Bronchial epithelial cell (primary cell): Measurements from ENCODE around the gene GABARAPL1. TPM values are rescaled to one million over a fixed set of nuclear protein-coding genes. Genes with fewer than 3 reads are reported as not detected.

Source experiments
- DNase-seq: peaks from one replicate; pipeline ENCODE4 v3.0.0-alpha.2; 2010; ENCODE audit warnings: low read depth
- FAIRE-seq: peaks from 2 replicates; lab custom pipeline; 2011; peaks lifted over from hg19 to GRCh38; lab: Jason Lieb, UNC
- H3K27me3 ChIP-seq: 2 replicates; pipeline ENCODE4 v1.5.1; 2011; ENCODE audit warnings: low read length; ENCODE audit not compliant: control insufficient read depth, insufficient read depth
- H3K36me3 ChIP-seq: 2 replicates; pipeline ENCODE4 v1.5.1; 2011; ENCODE audit warnings: low read length; ENCODE audit not compliant: control insufficient read depth, insufficient read depth
- H3K4me3 ChIP-seq: 2 replicates; pipeline ENCODE4 v1.5.1; 2011; ENCODE audit warnings: mild to moderate bottlenecking, low read depth, low read length, control low read depth
- CTCF ChIP-seq: IDR thresholded peaks from 2 replicates; pipeline ENCODE4 v1.5.1; 2011; ENCODE audit warnings: mild to moderate bottlenecking, moderate library complexity, low read length, control low read depth, inconsistent platforms; ENCODE audit not compliant: insufficient read depth, severe bottlenecking
- total RNA-seq: library from RNA; depleted of rRNA; stranded (reverse); fragments of >200 nt; gene quantifications from 2 replicates; pipeline ENCODE4 v1.2.1, GENCODE V29; 2014

Gene GABARAPL1
- total RNA-seq, 1 donor from 2014 or later: 21.3 TPM

DNA sequence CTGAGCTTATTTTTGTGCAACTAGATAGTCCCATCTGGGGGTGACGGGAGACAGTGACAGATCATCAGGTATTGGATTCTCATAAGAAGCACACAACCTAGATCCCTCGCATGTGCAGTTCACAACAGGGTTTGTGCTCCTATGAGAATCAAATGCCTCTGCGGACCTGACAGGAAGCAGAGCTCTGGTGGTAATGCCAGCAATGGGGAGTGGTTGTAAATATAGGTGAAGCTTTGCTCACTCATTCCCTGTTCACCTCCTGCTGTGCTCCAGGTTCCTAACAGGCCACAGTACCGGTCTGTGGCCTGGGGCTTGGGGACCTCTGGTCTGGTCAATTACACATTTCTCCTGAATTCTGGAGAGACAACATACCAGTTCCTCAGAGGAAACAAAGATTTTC is 39.0 kb downstream of the GABARAPL1 start:
- TF ChIP-seq CTCF: no peak
- DNase-seq (no peak), FAIRE-seq (no peak)
- no peak overlapping the region for H3K4me3 ChIP-seq
- H3K36me3 ChIP-seq: no peaks in the 10 kb centered on the region
- H3K27me3 ChIP-seq: no peaks in the 10 kb centered on the region

- no peaks in the 10 kb centered on the region for H3K27me3 ChIP-seq
- no peak overlapping the region for H3K4me3 ChIP-seq
- DNase-seq (no peak), FAIRE-seq (no peak)
- TF ChIP-seq CTCF: no peak
- H3K36me3 ChIP-seq: no peaks in the 10 kb centered on the region
Observed at GRCh38 chr12:10252201-10252600, 39.5 kb downstream of the GABARAPL1 start.

GRCh38 chr12:10256064-10256463 is 43.4 kb downstream of the GABARAPL1 start:
- no peaks in the 10 kb centered on the region for H3K36me3 ChIP-seq
- H3K27me3 ChIP-seq: no peaks in the 10 kb centered on the region
- no peak for FAIRE-seq
- H3K4me3 ChIP-seq: no peak overlapping the region
- DNase-seq: no peak
- TF ChIP-seq CTCF: no peak

DNA sequence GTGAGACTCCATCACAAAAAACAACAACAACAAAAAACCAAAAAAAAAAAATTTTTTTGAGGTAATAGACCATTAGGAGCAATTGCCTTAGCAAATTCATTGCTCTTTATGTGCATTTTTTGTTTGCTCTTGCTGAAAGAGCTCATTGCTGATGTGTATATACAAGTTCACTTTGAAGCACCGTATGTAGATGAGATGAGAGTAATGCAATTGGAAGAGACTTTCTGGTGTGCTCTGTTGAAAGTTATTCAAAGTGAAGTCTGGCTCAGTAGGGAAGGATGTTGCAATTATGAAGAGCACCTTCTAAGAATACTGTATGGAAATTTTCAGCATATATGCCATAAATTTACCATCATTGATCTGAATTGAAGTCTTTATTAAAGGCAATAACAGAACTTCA is 48.2 kb downstream of the GABARAPL1 start:
- no peak for TF ChIP-seq CTCF
- no peak overlapping the region for H3K4me3 ChIP-seq
- H3K36me3 ChIP-seq: no peaks in the 10 kb centered on the region
- FAIRE-seq: no peak
- no peak for DNase-seq
- no peaks in the 10 kb centered on the region for H3K27me3 ChIP-seq

GRCh38 chr12:10268037-10268436 is 55.4 kb downstream of the GABARAPL1 start:
- Histone ChIP-seq H3K27me3 (no peaks in the 10 kb centered on the region), H3K36me3 (no peaks in the 10 kb centered on the region), H3K4me3 (no peak overlapping the region)
- DNase-seq (no peak), FAIRE-seq (no peak)
- TF ChIP-seq CTCF: no peak

GRCh38 chr12:10272467-10272866 is 59.8 kb downstream of the GABARAPL1 start:
- no peak for TF ChIP-seq CTCF
- Histone ChIP-seq H3K27me3 (no peaks in the 10 kb centered on the region), H3K4me3 (no peak overlapping the region), H3K36me3 (no peaks in the 10 kb centered on the region)
- no peak for DNase-seq
- FAIRE-seq: no peak
